ENCODE measurements around the gene DLG2.
A peak's percentile ranks its signal among the peaks of the same experiment; 100 is the strongest.

DLG2 gene

DNA sequence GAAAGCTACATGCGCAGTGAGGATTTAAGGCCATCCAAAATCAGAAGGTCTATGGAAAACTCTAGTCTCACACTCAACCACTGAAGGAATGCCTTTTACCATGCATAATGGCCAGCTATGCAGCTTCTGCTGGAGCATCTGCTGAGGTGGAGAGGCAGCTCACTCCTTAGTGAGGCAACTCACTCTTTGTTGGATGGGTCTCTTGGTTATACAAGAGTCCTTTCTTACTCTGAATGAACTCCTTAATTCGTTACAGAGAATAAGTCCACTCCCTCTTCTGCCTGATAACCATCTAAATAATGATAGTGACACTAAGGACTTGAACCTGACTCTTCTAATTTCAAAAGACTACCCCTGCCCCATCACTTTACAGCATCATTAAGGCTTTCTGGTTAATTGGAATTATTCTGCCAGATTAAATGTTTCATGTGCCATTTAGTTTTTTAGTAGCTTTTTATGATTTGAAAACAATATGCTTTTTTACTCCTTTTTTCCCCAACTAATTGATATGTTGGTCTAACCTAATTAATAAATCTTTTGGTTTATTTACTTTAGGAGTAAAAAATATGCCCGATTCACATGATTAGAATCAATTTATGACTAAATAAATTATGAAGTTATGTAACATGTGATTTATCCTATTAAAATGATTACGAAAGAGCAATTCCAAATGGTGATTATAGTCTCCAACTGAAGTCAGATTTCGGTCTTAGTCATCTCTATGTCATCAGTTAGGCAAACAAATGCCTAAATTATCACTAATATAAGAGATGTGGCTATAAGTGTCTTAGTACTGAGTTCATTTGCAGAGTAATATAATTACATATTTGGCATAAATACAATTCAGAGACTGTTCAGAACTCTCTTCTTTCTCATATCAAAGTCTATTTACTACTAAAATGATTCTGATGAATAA, 2054.3 kb downstream of the DLG2 start:
- DNase-seq: no peak

DNA sequence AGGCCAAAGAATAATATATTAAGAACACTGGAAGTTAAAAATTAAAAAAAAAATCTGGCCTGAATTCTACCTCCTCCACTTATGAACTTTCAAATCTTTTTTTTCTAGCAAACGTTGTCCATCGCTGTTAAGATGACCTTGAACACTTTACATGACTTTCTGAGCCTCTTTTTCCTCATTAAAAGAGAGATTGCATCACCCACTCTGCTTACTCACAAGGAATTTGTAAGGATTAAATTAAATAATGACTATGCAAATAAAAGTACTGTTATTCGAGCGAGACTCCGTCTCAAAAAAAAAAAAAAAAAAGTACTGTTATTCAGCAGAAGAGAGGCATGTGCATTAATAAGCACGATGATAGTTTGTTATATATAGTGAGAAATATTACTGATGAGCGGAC, 2055.8 kb downstream of the DLG2 start:
- no peak for DNase-seq

DNA sequence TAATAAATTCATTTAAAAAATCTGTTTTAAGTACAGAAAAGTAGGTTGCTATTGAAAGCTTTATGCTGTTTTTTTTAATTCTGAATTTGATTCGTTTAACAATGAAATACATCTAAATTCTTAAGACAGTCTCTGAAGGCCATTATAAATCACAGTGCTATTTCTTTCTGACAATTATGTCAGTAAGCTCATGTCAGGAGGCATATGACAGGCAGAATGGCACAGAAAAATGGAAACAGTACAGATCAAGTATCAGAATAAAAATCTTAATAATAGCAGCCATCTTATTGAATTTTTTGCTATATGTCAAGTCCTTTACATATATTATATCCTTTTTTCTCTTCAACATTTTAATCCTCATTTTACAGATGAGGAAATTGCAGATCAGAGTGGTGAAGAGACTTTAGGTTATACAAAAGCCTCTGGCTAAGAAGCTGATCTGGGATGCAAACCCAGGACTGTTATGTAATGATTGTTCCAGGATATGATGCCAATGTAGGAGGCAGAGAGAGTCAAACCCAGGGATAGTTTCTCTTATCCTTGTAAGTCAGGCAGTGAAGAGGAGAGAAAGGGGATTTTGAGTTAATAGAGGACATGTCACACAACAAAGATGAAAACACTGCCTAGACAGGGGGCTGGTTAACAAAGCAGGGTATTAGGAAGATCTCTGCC, 2057.9 kb downstream of the DLG2 start:
- DNase-seq: no peak

DNA sequence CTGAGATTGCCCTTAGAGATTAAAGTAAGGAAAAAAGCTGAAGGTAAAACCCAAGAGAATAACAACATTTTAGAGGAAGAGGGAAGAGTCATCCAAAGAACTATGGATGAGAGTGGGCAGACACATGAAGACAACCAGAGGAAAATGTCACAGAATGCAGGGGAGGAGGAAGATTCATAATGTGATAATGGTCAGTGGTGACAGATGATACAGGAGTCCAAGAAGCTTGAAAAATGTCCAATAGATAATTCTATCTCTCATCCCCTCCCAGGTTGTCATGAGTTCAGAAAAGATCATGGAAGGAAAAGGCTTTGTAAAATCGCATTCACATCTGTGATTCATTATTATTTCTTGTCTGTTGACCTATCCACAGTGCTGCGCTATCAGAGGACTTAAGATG, 2058.6 kb downstream of the DLG2 start:
- DNase-seq: no peak

DNA sequence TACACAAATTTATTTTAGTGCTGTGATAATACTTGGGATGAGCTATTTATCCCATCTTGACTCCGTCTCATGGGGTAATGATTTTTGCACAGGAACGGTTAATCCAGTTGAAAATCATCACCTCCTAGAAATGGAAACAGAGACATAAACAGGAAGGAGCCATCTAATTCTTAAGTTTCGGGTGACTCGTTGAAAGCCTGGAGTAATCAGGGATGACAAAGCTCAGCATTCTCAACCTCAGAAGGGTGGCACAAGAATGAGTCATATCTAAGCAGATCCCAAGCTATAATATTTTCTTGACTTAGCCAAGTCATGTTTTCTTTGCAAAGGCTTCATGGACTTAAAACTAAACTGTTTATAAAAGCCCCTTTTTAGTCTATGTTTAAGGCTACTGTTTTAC, 2060.2 kb downstream of the DLG2 start:
- DNase-seq: no peak

DNA sequence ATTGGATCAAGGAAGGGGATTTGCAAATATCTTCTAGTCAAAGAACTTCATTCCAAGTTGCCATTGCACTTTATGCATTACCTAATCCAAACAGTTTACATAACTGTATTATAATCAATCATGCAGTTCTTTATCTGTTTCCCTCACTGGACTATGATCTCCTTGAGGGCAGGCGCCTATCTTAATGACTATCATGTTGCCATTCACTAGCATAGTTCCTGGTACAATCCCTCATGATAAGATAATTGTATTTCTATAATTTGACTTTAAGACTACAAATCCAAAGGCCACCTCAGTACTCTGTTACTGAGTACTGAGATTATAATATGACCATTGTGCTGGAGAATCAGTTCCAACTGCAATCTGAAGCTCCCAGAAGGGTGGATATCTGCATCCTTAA, 2062.3 kb downstream of the DLG2 start:
- DNase-seq: no peak

DNA sequence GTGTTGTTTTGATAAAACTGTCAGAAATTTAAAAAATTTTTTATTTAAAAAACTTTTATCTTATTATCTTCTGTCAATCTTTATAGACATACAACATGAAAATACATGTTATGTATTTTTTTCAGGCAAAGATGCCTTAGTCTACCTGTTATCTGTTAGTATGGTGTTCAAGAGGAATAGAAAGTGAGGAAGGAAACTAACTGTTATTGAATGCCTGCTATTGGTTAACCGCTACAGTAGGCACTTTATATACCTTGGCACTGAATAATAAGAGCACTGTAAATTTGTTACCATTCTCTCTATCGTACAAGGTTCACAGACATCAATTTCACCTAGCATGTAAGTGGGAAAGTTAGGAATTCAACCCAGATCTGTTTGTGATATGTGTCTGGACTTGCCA, 2068.9 kb downstream of the DLG2 start:
- no peak for DNase-seq

DNA sequence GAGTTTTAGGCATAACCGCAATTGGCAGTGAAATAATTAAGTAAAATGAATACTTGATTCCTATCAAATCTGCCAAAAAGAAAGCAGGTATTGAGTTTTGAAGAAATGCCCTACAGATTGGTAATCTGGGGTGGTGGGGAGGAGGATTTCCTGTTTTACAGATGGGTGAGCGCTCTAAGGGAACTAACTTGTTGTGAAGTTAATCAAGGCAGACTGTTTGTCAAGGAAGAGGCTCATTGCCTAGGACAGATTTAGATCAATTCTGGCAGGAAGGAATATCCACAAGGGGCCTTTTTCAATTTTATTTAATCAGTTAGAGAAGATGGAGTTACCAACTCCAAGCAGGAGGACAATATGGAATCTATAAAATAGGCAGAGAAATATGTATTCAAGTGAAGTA, 2069.5 kb downstream of the DLG2 start:
- DNase-seq: no peak

DNA sequence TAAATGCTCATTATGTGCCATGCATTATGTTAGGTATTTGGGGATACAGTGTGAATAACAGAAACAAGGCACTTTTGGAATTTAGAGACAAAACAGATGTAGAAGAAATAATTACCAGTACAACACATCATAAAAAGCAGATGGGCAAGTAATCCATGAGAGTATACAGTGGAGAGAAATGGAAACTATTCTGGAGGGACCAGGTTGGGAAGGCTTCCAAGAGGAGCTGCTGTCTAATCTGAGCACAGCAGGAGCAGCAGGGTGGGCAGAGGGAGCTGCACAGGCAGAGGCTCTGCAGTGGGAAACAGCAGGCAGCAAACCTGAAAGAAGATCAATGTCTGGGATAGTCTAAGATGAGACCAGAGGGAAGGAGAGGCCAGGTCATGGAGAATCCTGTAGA, 2072.3 kb downstream of the DLG2 start:
- peak; percentile 92 for DNase-seq

DNA sequence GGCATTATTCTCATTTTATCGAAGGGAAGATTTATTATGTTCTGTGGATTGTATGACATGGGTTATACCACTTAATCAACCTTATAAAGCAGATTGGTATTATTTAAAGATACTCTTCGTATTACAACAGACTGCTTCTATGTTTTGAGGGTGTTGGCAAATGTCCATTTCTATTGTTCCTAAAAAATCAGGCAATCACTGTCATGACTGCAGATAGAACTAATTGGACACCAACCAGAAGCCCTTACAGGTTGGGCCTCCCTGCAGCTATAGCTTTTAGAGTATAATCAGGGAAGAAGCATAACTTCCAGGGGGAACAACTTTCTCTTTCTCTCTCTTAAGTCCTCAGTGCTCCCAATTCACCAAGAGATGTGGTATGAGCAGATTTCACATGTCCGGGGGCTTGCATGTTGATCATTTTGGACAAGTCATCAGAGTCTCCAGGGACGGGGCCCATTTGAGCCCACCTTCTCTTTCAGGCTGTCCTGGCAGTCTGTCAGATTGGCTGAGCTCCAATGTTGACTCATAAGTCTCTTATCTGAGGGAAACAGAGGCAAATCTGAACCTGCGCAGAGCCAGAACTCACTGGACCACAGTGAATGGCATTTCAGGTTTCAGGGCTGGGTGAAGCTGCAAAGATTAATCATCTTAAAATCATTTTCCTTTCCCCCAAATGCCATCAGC, 2077.0 kb downstream of the DLG2 start:
- no peak for DNase-seq

DNA sequence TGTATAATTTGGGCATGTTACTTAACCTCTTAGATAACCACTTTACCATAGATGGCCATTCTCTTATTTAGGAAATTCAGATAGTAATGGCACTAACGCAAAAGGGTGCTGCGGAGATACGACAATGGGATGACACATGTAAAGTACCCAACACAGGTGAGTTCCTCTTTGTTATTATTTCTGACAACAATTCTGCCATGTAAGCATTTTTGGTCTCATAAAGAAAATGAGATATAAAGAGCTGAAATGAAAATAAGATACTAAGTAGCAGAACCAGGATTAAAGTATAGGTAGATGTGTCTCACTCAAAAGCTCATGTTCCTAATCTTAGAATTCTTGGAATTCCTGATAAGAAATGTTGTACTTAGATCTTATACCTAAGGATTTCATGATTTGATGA, 2080.8 kb downstream of the DLG2 start:
- DNase-seq: no peak

DNA sequence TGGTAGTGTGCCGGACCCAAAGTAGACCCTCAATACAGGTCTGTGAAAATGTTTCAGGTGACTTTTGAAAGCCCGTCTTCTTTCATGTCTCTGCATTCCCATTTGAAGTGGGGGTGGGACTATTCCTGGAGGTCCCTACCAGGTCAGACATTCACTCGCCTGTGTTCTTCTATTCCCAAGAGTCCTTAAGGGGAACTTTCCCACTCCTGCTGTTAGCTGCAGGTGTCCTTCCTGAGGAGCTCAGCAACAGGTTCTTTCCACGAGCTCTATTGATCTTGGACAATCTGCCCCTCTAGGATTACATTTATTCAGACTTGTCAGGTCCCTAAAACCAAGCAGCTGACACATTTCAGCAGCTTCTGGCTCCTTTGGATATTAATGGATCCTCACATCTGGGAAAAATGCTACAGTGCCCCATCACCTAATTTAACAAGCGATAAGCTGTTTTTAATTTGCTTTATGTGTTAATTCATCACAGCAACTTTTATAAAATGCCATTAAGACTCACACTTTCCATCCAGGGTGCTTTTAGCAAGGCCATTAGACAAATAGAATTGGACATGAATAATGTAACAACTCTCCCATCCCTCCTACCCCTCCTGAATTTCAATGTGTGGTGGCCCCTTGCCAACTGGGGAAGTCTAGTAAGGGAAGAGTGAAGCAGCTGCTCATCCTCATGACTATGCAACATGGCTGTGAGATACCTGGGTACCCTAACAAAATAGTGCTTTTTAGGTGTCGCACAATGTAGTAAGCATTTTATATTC, 2081.5 kb downstream of the DLG2 start:
- DNase-seq: no peak

DNA sequence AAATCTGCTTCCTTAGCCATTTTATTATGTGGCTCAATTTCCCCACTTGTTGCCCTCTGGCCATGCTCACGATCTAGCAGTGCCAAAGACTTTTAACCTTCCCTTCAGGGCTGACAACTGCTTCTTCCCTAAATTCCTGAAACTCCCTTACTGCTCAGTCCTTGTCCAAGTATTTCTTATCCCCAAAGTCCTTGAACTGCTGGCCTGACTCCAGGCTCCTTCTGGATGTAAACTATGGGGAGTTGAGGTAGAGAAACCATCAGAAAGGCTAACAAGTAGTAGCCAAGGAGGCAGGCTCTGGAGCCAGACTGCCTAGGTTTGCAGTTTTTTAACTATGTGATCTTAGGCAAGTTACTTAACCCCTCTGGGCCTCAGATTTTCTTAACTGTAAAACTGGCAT, 2082.3 kb downstream of the DLG2 start:
- no peak for DNase-seq

DNA sequence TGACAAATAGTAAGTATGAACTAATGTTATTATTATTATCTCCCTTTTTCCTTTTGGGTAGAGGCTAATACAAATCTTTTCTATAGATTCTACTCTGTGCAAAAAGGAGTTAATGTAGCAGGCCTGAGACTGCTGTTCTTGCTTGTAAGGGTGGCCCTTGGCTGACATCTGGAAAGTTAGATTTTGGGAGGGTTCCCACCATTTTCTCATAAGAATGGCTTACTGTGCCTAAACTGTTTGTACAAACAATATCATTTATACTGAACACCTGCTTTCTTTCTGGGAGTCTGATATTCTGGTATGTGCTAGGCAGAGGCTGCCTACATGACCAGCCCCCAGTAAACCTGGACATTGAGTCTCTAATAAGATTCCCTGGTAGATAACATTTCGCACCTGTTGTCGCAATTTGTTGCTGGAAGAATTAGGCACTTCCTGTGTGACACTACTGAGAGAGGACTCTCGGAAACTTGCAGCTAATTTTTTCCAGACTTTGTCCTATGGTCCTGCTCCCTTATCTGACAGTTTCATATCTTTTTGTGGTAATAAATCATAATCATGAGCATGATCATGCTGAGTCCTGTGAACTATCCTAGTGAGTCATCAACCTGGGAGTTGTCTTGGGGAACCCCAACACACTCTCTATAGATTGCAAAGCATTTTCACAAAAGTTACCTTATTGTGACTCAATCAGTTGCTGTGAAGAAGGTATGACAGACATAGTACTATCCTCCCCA, 2083.3 kb downstream of the DLG2 start:
- DNase-seq: no peak

DNA sequence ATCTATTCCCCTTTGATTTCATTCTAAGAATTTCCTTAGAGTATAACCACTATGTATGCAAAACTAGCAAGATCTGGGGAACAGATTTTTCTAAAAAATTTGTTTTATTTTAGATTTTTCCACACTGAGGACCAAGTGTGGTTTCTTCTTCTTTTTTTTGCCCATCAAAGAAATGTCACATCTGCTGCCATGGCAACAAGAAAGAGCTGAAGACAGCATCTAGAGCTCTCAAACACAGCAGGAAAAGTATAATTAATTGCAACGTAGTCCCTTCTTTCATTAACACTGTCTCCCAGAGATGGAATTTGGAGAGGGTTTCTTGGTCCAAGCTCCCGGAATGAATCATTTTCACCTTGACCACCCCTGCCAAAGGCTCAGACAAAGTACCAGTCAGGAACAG, 2084.3 kb downstream of the DLG2 start:
- DNase-seq: no peak

DNA sequence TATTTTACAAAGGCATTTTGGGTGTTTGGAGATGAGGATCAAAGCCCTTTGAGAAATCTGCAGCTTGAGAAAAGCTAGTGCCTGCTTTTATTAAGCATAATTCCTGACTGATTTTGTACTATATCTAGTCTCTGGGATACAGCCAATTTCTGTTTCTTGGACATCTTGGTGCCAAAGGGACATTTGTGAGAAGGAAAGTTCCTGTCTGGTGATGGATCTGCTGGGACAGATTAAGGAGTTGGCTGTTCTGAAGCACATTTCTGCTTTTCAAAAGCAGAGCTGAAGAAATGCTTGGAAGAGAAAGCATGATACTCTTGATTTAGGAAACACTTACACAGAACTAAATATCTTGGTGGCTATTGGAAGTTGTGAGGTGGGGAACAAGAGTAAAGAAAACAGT, 2086.4 kb downstream of the DLG2 start:
- DNase-seq: no peak

DNA sequence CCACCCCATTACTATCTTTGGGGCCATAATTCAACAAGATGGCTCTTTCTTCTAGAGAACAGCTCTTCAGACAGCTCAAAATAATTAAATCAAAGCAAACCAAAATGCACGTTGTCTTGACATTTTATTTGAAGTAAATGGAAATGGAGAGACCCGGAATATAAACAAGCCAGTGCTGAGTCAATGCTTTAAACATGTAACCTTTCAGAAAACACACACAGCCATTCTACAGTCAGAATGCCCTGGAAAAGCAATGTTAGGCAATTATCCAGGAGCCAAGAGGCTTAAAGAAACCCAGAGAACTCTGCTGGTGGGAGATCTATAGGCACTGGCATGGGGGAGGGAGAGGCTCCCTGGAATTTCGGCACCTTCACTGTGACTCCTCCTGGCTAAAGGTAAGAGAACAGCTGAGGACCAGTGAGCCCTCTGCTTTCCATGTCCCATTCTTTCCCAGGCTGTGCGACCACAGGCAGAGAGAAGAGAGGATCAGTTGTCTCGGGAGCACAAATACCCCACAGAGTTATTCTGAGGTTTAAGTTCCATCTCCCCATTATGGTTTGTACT, 2086.9 kb downstream of the DLG2 start:
- DNase-seq: no peak

DNA sequence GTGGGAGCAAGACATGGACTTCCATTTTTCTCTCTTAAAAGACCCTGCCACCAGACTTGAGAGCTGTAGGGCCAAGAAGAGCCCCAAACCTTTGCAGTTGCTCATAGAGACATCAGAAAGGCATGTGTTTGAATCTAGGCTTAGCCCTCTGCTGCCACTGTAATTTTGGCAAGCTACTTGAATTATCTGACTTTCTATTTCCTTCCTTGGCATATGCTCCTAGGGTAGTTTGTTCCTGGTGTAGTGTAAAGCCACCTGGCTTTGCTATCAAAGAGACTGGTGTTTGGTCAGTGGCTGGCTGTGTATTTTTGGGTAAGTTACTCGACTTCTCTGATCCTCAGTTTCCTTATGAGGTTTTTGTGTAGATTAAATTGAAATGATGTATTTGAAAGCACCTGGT, 2088.9 kb downstream of the DLG2 start:
- DNase-seq: no peak

DNA sequence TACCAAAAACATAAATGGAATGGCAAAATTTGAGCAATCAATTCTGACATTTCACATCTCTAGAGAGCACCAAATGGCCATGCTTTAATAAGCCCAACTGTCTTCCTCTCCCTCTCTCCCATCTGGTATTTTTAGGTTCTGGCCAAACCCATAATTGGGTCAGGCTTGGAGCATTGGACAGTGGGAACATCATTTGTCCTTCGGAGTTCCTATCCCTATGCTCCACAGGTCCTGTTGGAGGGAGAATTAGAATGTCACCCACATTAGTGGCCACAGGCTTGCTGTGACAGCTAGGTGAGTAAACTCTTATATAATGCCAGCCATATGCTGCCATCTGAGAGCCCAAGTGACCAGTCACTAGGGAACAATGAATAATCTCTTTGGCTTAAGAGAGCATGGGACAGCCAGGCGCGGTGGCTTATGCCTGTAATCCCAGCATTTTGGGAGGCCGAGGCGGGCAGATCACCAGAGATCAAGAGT, 2090.0 kb downstream of the DLG2 start:
- DNase-seq: no peak

DNA sequence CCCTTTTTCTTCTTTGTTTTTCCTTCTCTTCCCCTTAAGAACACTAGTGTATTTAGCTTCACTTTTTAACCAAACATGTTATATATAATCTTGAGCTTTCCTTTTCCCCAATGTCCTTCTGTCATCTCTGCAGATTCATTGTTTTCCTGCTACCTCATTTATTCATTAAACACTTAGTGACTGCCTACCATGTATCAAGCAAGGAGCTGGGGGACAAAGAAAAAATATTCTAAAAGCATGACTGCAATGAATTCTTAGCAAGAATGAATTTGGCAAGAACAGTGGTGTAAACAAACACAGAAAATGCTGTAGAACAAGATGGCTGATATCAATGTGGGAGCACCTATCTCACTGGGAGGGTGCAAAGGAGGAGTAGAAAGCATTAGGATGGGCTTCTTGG, 2094.0 kb downstream of the DLG2 start:
- DNase-seq: no peak

DNA sequence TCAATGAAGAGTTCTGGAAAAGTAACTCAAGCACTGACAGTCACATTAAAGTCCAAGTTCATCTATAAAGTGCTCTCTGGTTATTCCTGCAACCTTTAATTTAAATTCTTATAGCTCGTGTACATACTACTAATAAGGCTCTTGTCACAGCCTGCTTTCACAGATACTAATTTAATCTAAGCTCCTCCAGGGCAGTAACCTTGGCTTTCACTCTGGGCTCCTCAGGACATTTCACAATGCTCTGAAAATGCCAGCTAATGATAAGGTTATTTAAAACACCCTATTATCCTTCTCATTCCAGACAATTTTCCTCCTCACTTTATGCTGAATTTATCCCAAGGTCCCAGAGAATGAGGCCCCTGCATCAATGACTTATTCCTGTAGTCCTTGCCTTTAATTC, 2098.3 kb downstream of the DLG2 start:
- no peak for DNase-seq

DNA sequence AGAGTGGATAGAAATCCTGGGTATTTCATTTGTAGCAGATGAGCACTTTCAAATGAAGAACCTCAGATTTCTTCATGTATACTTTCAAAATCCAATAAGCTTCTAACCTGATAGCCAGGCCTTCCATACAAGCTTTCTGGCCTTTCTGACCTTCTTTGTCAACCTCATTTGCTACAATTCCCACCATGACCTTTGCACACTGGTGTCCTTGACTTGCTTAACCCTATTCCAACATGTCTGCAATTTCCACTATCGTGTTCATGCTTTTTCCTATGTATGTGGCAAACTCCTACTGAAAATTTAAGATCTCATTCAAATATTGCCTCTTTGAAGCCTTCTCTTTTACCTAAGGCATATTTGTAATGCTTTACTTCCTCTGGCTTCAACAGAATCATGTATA, 2098.9 kb downstream of the DLG2 start:
- DNase-seq: no peak

Data from NCI-H1694 (cell line).